OCI-M2 (cell line): ENCODE results near the gene UBE2E3.
"Not testable (repeated sequence)": the region's sequence is repeated elsewhere in the genome, so short reads cannot be mapped to it uniquely, and the experiment has no call there.

Experiments
- DNase-seq: peaks from one replicate; lab custom pipeline; 2025; ENCODE audit not compliant: unreplicated experiment; lab: John Stamatoyannopoulos, UW

The UBE2E3 gene

DNA sequence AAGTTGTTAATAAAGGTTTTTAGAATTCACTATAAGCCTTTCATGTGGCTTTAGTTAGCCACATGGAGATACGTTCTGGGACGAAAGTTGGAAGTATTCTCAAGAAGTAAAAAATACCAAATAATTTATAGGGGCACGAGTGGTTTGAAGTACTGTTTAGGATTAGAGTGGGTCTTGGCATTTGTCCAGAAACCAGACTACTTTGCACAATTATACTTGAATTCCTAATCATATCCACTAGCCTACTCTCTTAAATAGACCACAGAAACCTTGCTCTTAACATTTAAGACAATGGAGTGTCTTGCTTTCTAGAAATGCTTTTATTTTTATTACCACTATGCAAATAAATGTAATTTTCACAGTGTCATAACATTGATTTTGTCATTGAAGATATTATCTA, 44.6 kb downstream of the UBE2E3 start:
- no peak for DNase-seq

DNA sequence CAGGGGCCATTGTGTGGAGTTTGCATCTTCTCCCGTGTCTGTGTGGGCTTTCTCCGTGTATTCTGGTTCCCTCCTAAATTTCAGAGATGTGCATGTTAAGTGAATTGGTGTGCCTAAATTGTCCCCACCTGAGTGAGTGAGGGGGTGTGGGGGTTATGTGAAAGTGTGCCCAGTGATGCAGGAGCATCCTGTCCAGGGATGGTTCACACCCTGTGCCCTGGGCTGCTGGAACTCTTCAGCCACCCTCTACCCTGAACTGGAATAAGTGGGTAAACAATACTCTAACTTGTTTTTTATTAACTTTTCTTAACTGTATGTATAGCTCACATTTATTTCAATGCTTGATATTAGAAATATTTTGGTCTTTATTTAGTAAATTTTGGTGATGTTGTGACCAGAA, 56.0 kb downstream of the UBE2E3 start:
- DNase-seq: no peak

DNA sequence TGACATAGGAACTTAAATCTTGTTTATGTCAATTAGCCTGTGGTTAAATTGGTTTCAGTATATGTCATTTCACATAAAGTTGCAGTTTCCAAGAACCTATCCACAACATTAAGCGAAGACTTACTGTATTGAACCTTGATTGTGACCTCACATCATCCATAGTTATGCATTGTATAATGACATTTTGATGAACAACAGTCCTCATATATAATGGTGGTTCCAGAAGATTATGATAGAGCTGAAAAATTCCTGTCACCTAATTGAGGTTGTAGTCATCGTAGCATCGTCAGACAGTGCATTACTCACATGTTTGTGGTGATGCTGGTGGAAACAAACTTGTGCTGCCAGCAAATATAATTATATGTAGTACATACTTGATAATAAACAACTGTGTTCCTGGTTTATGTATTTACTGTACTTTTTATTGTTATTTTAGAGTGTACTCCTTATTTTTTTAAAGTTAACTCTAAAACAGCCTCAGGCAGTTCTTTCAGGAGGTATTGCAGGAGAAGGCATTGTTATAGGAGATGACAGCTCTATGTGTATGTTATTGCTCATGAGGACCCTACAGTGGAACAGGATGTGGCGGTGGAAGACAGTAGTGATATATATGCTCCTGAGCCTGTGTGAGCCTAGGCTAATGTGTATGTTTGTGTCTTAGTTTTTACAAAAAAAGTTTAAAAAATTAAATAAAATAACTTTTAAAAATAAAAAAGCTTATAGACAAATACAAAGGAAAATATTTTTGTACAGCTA, 56.6 kb downstream of the UBE2E3 start:
- DNase-seq: no peak

DNA sequence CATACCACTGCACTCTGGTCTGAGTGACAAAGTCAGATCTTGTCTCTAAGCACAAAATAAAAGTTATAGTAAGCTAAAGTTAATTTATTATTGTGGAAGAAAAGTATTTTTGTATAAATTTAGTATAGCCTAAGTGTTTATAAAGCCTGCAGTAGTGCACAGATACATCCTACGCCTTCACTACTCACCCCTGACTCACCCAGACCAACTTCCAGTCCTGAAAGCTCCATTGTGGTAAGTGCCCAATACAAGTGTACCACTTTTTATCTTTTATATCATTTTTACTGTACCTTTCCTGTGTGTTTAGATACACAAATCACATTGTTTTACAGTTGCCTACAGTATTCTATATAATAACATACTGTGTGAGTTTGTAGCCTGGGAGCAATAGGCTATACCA, 57.5 kb downstream of the UBE2E3 start:
- DNase-seq: no peak

DNA sequence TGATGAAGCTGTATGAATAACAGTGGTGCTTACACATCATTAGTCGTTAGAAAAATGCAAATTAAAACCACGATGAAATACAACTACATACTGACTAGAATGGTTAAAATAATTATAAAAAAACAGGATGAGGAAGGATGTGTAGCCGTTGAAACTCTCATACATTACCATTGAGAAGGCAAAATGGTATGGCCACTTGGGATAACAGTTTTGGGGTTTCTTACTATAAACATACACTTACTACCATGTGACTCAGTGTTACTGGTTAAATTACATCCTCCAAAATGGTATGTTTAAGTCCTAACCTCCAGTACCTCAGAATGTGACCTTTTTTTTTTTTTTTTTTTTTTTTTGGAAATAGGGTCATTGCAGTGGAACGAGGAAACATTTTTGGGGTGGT, 58.4 kb downstream of the UBE2E3 start:
- DNase-seq: no peak

DNA sequence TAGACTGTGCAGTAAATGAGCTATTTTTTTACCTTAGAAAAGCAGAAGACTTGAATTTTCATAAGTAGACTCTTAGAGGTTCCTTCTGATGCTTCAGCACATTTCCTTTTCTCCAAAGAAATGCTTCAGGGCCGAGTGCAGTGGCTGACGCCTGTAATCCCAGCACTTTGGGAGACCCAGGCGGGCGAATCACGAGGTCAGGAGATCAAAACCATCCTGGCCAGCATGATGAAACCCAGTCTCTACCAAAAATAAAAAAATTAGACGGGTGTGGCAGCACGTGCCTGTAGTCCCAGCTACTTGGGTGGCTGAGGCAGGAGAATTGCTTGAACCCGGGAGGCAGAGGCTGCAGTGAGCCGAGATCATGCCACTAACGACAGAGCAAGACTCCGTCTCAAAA, 60.4 kb downstream of the UBE2E3 start:
- DNase-seq: not testable (repeated sequence)

DNA sequence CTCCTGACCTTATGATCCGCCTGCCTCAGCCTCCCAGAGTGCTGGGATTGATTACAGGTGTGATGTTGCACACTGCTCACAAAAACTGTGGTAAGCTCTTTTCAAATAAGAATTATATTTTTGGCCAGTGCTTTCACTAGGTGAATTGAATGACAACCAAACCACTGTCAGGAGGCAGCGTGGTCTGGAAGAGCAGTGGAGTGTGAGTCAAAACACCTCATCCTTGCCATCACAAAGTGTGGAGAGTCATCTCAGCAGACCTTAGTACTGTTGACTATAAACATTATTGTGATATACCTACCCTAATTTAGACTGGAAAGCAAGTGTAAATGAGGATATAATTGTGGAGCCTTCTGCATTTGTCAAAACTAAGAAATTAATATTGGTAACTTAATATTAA, 61.3 kb downstream of the UBE2E3 start:
- no peak for DNase-seq

DNA sequence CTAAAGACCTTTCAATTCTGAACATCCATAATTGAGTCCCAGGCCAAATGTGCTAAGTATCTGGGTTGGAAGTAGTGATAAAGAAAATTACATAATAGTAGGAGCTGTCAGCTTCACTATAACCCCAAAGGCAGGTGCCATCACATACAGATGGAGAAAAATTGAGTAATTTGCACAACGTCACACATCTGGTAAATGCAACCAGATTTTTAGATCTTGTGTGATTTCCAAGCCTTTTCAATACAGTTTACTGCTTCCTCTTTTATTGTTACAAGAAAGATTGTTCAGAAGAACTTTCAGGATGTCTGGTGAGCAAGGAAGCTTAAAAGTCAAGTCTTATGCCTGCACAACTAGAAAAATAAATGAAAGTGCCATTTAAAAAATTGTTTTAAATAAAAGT, 62.3 kb downstream of the UBE2E3 start:
- DNase-seq: no peak

DNA sequence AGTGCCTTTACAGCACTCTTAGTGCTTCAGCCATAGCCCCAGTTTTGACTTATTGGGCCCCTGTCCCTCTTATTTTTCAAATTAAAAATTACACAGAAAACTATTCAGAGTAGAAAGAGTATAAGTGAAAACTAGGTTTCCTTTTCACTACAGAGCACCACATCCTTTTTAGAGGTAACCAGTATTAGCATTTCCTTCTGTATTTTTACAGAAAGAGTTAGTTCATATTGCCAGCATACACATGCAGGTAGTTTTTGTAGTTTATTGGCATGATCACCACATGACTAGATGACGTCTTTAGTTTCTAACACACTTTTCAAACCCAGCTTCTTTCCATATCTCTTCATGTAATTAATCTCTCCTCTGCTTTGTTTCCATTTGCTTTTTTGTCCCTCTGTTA, 66.4 kb downstream of the UBE2E3 start:
- no peak for DNase-seq

DNA sequence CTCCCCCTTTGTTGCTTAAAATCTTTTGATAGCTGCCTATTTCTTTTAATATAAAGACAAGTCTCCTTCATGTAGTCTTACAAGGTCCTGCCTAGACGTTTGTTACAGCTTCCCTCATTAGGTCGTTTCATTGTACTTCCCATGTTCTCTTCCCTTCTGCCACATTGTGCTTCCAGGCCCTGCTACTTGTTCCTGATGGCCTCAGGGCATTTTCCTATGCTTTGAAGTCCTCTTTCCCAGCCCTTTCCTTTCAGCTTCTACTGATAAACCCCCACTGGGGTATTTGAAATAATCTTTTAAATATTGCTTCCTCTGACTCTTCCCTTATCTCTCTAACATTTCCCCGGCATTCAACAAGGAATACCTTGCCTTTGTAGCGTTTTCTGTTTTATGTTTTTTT, 67.4 kb downstream of the UBE2E3 start:
- DNase-seq: no peak

DNA sequence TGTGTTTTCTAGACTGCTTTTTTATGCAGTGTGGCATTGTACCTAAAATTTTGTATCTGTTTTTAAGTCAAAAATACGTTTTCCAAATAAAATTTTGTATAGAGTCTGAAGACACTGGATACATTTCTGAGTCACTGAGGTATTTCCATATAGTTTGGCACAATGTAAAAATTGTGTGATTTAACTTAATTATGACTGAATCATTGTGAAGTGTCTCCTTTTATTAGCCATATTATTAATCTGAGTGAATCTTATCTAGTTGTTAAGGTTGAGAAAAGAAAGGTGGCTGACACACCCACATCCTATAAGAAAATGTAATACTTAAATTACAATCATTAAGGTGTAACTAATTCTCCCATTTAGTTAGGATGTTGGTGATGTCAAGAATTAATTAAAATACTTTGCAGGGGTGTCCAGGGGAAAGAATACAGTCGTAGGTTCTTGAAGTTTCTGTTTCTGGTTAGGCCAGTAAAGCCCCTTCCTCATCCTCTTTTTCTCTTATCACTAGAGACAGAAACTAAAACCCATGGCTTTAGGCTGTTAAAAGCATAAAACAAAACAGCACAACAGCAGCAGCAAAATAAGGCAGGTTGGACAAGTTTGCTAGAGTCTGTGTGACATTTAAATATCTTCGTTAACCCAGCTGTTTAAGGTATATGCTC, 71.6 kb downstream of the UBE2E3 start:
- peak; percentile 71 for DNase-seq

DNA sequence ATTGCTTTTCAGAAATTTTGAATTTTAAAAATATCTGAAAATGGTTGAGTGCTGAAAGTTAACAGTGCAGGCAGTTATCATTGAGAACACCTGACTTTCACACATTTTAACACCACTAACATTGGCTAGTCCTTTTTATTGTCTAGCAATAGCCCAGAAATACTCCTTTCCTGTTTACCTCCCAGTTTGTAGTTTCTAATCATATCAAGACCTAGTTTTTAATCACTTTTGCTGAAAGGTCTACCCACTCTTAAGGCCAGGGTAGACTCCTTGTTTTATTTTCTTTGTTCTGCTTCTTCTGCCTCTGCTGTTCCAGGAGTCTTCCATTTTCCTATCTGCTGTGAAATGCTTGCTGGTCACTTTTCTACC, 72.1 kb downstream of the UBE2E3 start:
- peak; percentile 71 for DNase-seq

DNA sequence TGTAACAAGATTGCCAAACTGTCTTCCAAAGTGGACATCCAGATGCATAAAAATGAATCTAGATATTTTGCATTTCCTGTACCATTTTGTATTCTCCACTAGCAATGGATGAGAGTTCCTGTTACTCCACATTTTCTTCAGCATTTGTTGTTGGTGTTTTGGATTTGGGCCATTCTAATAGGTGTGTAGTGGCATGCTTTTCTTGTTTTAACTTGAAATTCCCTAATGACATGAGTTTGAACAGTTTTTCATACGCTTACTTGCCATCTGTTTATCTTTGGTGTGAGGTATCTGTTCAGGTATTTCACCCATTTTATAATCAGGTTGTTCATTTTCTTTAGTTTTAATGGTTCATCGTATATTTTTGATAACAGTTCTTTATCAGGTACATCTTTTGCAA, 73.9 kb downstream of the UBE2E3 start:
- no peak for DNase-seq

DNA sequence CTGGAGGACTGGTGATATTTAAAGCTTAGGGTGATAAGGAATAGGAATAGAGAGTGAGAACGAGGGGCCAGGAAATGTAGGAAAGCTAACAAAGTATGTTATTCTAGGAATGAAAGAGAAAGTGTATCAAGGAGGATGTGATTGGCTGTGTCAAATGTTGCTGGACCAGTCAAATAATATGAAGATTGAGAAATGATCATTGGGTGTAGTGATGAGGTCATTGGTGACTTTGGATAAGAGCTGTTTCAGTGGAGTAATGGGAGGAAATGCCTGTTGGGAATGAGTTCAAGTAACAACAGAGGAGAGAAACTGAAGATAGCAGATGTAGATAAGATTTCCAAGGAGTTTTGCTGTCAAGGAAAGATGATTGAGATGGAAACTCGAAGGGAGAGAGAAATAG, 74.4 kb downstream of the UBE2E3 start:
- no peak for DNase-seq

DNA sequence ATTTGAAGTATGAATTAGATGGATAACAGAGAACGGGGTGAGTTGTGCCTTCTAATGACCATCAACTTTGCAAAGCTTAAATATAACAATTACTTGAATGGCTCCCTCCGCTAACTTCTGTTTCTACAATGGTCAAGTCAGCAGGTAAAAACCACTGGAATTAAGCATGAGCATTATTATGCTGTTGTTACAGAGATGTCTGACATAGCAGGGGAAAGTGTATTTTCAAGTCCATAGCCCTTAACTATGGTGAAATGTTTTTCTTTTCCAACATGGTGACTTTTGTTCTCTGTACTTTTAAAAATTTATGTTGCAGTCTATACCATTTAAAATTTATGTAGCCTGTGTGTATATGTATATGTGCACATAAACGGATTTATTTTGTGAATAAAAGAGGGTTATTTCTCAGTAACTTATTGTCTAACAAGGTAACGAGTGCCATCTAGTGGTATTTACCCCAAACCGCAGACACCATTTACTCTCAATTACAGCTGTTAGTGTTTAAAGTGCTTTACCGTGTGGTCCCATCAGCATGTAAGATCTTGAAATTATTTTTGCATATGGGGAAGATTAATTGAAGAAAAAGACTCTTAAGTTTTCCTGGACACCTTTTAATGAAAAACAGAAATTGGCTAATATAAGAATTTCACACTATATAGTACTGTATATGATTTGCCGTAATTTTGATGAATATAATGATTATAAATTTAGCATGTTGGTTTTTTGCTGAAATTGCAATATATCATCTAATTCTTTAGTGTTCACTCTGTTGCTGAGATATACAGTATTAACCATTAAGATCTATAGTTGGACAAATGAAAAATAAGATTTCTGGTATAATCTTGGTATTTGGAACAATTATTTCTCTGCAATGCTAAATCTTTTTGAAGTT, 78.2 kb downstream of the UBE2E3 start:
- no peak for DNase-seq

DNA sequence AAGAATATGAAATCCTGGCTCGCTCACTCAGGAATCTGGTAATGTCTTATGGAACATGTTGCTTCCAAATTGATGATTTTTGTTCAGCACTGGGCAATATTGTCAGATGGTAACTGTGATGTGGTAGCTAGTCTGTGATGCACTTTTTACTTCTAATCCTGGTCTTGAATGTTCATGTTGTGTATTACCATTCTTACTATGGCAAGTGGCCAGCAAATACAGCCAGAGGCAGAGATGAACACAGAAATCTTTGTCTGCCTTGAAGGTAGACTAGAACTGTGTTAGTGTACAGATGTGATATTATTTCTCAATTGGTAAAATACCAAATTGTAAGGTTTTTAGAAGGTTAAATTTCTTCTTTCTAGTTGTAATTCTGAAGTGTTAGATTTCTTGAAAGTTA, 83.3 kb downstream of the UBE2E3 start:
- no peak for DNase-seq

DNA sequence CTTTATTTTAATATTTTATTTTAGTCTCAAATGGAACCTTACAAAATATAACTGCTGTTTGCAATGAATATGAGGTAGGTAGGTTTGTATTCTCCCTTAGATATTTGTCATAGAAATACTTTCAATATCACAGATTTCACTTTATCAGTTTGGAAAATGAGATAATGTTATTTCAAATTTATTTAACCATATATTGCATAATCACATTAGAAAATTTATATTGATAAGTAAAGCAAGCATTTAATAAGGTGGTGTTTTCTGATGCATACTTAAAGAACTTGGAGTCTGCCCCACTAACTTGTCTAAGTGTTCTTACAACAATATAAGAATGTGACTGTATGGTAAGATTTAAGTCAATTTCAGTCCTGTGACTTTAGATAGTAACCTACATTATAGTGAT, 85.1 kb downstream of the UBE2E3 start:
- no peak for DNase-seq

DNA sequence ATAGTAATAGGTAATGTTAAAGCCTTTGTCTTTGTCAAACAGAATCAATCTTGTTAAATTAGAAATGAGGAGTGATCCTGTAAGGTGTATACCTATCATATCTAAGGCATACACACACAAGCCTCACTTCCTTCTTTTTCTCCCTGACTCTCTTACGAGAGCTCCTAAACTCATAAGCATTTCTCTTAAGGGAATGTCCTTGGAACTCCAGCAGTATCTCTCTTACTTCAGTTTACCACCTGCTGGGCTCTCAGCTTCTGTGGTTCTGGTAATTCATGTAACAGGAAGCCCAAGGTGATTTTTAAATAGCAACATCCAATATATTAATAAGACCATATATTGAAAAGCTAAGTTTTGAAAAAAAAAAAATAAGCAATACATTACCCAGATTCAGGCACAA, 85.9 kb downstream of the UBE2E3 start:
- no peak for DNase-seq

DNA sequence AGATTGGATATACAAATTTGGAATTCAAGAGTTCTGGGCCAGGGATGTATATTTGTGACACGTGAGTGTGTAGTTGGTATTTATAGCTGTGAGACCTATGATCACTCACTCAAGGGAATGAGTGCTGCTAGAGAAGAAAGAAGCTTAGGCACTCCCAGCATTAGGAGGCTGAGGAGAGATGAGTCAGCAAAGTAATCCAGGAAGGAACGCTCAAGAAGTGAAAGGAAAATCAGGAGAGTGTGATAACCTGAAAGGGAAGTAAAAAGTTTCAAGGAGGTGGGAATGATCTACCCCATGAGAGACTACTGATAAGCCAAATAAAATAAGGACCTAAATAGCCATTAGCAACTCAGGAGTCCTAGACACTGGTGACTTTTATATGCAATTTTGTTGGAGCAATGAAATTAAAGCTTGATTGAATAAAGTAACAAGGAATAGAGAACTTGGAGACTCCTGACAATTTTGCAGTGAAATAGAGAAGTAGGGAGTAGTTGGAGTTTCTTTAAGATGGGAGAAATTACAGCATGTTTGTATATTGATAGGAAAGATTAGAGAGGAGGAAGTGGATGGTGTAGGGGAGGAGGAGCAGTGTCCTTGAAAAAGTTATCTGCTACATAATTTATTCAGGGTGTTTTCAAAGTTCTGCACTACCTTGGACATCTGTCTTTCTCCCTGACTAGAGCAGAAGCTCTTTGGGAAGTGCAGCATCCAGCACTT, 89.9 kb downstream of the UBE2E3 start:
- DNase-seq: no peak

DNA sequence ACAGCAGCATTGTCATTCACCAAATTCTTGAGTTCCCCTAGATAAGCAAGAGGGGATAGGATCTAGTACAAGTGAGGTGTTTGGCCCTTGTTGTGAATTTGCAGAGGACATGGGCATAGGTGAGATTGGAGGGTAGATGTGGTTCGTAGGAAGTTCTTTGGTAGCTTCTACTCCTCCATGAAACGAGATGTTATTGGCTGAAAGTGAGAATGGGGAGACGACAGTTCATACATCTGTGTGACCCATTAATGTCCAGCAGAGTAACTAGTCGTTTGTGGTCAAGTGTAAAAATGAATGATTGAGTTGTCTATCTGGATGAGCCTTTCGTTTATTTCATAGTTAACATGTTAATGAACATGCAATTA, 90.4 kb downstream of the UBE2E3 start:
- DNase-seq: no peak

DNA sequence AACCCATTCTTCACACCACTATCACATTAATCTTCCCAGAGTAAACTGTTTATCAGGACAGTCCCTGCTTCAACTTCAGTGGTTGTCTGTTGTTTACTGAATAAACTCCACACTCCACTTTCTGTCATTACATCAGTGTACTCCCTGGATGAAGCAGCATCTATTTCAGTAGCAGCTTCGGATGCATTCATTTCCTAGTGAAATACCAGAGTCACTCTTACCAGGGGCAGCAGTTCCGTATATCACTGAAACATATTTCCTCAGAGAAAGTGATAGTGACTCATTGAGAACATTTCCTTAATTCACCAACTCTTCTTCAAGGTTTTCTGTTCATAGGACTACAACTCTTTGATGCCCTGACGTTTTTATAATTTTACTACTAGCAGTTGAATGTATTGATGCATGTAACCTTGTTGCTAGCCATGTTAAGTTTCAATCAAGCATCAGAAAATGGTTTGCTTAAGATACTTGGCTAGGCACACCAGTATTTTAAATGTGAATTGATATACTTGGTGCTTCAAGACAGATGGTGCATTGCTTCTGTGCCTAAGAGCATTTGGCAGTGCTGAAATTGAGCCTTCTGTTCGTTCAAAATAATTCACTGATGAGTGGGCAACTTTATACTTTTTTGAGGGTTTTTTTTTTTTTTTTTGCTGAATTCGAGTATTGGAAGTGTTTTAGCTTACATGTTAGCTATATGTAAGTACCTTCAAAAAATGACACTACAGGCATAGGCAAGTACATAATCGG, 92.3 kb downstream of the UBE2E3 start:
- no peak for DNase-seq
